GM23338 (cell line): ENCODE results near the gene PARP3. TPM values are rescaled to one million over a fixed set of nuclear protein-coding genes. Genes with fewer than 3 reads are reported as not detected.

Experiments used
- ATAC-seq: fragments of 200-7000 bp; cut with Tn5 transposase; 3 replicates; pipeline ENCODE4 v1.9.1; 2020
- DNase-seq: peaks from one replicate; pipeline ENCODE4 v3.0.0-alpha.2; 2015; ENCODE audit warnings: low spot score
- H2AFZ ChIP-seq: fragments of 200-600 bp; sonication (generic); 2 replicates; pipeline ENCODE4 v1.8.0; 2016; ENCODE audit warnings: antibody characterized with exemption, mild to moderate bottlenecking, moderate library complexity
- H3F3A ChIP-seq: fragments of 200-600 bp; sonication (generic); replicated peaks from 2 replicates; pipeline ENCODE4 v1.8.0; 2017; ENCODE audit warnings: antibody characterized with exemption, mixed run types, low read depth
- H3K27ac ChIP-seq: fragments of 200-600 bp; sonication (generic); 2 replicates; pipeline ENCODE4 v1.6.1; 2016; ENCODE audit warnings: low read depth
- H3K27me3 ChIP-seq: fragments of 200-600 bp; sonication (generic); 2 replicates; pipeline ENCODE4 v1.8.0; 2016; ENCODE audit warnings: mild to moderate bottlenecking, mixed run types, moderate library complexity; ENCODE audit not compliant: insufficient read depth
- H3K36me3 ChIP-seq: fragments of 200-600 bp; sonication (generic); 2 replicates; pipeline ENCODE4 v1.8.0; 2016; ENCODE audit warnings: mild to moderate bottlenecking; ENCODE audit not compliant: insufficient read depth
- H3K4me1 ChIP-seq: fragments of 200-600 bp; sonication (generic); 2 replicates; pipeline ENCODE4 v1.8.0; 2016; ENCODE audit warnings: mild to moderate bottlenecking, moderate library complexity; ENCODE audit not compliant: insufficient read depth
- H3K4me2 ChIP-seq: fragments of 200-600 bp; sonication (generic); 2 replicates; pipeline ENCODE4 v1.7.1; 2017; ENCODE audit warnings: mixed run types
- H3K4me3 ChIP-seq: fragments of 200-600 bp; sonication (generic); 2 replicates; pipeline ENCODE4 v1.6.1; 2016; ENCODE audit warnings: mixed run types
- H3K79me2 ChIP-seq: fragments of 200-600 bp; sonication (generic); replicated peaks from 2 replicates; pipeline ENCODE4 v1.8.0; 2017; ENCODE audit warnings: mild to moderate bottlenecking; ENCODE audit not compliant: insufficient read depth
- H3K9me2 ChIP-seq: fragments of 200-600 bp; sonication (generic); 2 replicates; pipeline ENCODE4 v1.8.0; 2017; ENCODE audit not compliant: insufficient read depth
- H4K20me1 ChIP-seq: fragments of 200-600 bp; sonication (generic); replicated peaks from 2 replicates; pipeline ENCODE4 v1.8.0; 2017; ENCODE audit warnings: mild to moderate bottlenecking; ENCODE audit not compliant: insufficient read depth
- H3K27ac Mint-ChIP-seq: 2 replicates; pipeline ENCODE4 v1.8.0; 2020; ENCODE audit warnings: inconsistent platforms, mild to moderate bottlenecking, moderate library complexity, mixed read lengths
- H3K27me3 Mint-ChIP-seq: 3 replicates; pipeline ENCODE4 v1.8.0; 2022; ENCODE audit warnings: low read depth, mild to moderate bottlenecking, moderate library complexity, mixed read lengths, inconsistent platforms; ENCODE audit not compliant: insufficient read depth, poor library complexity
- H3K36me3 Mint-ChIP-seq: 3 replicates; pipeline ENCODE4 v1.8.0; 2021; ENCODE audit warnings: low read depth, mild to moderate bottlenecking, inconsistent platforms, moderate library complexity, mixed read lengths
- H3K4me1 Mint-ChIP-seq: 3 replicates; pipeline ENCODE4 v1.8.0; 2020; ENCODE audit warnings: mild to moderate bottlenecking, inconsistent platforms, mixed read lengths
- H3K4me3 Mint-ChIP-seq: 3 replicates; pipeline ENCODE4 v1.8.0; 2021; ENCODE audit warnings: moderate library complexity, mild to moderate bottlenecking, inconsistent platforms, mixed read lengths
- H3K9me3 Mint-ChIP-seq: 3 replicates; pipeline ENCODE4 v1.8.0; 2020; ENCODE audit warnings: moderate library complexity, mild to moderate bottlenecking, inconsistent platforms, mixed read lengths
- CREB1 ChIP-seq: fragments of 250-450 bp; sonication (Bioruptor Pico); IDR thresholded peaks from 2 replicates; pipeline ENCODE4 v1.5.0; 2020; ENCODE audit warnings: low read depth, mild to moderate bottlenecking, moderate library complexity
- EZH2 ChIP-seq: fragments of 200-600 bp; sonication (generic); IDR thresholded peaks from one replicate; pipeline ENCODE4 v1.8.0; 2017; ENCODE audit warnings: antibody characterized with exemption, mild to moderate bottlenecking, low read depth; ENCODE audit not compliant: unreplicated experiment
- EZH2phosphoT487 ChIP-seq: fragments of 200-600 bp; sonication (generic); IDR thresholded peaks from one replicate; pipeline ENCODE4 v1.8.1; 2018; ENCODE audit warnings: antibody characterized with exemption; ENCODE audit not compliant: unreplicated experiment
- JUNB ChIP-seq: IDR thresholded peaks from one replicate; pipeline ENCODE4 v1.6.1; 2016; ENCODE audit warnings: antibody characterized with exemption; ENCODE audit not compliant: unreplicated experiment
- NANOG ChIP-seq: IDR thresholded peaks from 2 replicates; pipeline ENCODE4 v1.6.1; 2016; ENCODE audit warnings: antibody characterized with exemption, borderline replicate concordance
- POLR2AphosphoS5 ChIP-seq: IDR thresholded peaks from 2 replicates; pipeline ENCODE4 v1.6.1; 2016; ENCODE audit warnings: antibody characterized with exemption, low read depth
- REST ChIP-seq: IDR thresholded peaks from one replicate; pipeline ENCODE4 v1.6.1; 2018; ENCODE audit warnings: antibody characterized with exemption; ENCODE audit not compliant: unreplicated experiment
- STAT1 ChIP-seq: IDR thresholded peaks from one replicate; pipeline ENCODE4 v1.6.1; 2016; ENCODE audit warnings: antibody characterized with exemption; ENCODE audit not compliant: unreplicated experiment
- ZNF114 ChIP-seq: fragments of 250-450 bp; sonication (Bioruptor Pico); IDR thresholded peaks from 2 replicates; pipeline ENCODE4 v1.5.0; 2020; ENCODE audit warnings: mild to moderate bottlenecking, moderate library complexity
- ZNF331 ChIP-seq: fragments of 250-450 bp; sonication (Bioruptor Pico); IDR thresholded peaks from 2 replicates; pipeline ENCODE4 v1.5.0; 2020; ENCODE audit warnings: low read depth, mild to moderate bottlenecking, moderate library complexity
- polyA plus RNA-seq: library from polyadenylated mRNA; unstranded; fragments of >200 nt; fragmentation: Nextera tagmentation; extraction: Ambion mirVana; gene quantifications from 2 replicates; pipeline ENCODE4 v1.2.1, GENCODE V29; 2016
- total RNA-seq: library from RNA; depleted of rRNA; stranded (reverse); fragments of >200 nt; shearing (Covaris generic); gene quantifications from 2 replicates; pipeline ENCODE4 v1.2.3, GENCODE V29; 2014
- TF ChIP-seq, protein P1 (sequence below): fragments of 250-450 bp; sonication (Bioruptor Pico); IDR thresholded peaks from 2 replicates; pipeline ENCODE4 v1.5.0; 2020; ENCODE audit warnings: mild to moderate bottlenecking, moderate library complexity
- TF ChIP-seq, protein P2 (sequence below), 2 experiments: fragments of 200-600 bp in 1 of 2; sonication (generic) in 1 of 2; conservative IDR thresholded peaks; 2 replicates each; pipeline versions ENCODE4 v1.5.1 to v1.6.1; 2016 to 2017; ENCODE audit warnings: antibody characterized with exemption in 2 of 2, low read depth in 2 of 2, mild to moderate bottlenecking in 2 of 2, moderate library complexity in 1 of 2

Gene PARP3
- total and polyA plus RNA-seq, 2 experiments from 2014 or later, result 0.76 to 1.1 TPM

DNA sequence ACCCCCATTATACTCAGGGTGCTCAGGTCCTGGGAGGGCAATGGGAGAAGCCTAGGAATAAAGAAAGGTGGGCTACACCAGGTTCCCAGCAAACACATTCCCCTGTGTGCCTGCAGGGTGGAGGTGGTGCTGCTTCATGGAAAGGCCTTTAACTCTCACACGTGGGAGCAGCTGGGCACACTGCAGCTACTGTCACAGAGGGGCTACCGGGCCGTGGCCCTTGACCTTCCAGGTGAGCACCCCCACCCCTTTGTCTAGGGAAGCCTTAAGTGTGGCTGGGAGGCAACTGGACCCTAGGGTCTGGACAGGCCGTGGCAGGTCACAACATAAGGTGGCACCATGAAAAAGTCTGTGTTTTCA, 36.0 kb downstream of the PARP3 start:
- Histone ChIP-seq H3K36me3 (no peaks in the 10 kb centered on the region), H3K79me2 (no peaks in the 10 kb centered on the region), H3K4me3 (no peak overlapping the region), H3K9me2 (no peaks in the 10 kb centered on the region), H2AFZ (no peak overlapping the region), H3K27ac (no peak overlapping the region), H3K4me2 (no peak overlapping the region), H3K27me3 (peaks cover 38% of the 10 kb centered on the region), H3K4me1 (peaks cover 28% of the 10 kb centered on the region), H4K20me1 (no peaks in the 10 kb centered on the region), H3F3A (peaks cover 35% of the 10 kb centered on the region)
- peaks cover 20% of the 10 kb centered on the region for H3K4me1 Mint-ChIP-seq
- DNase-seq, result no peak
- peaks cover 40% of the 10 kb centered on the region for H3K27me3 Mint-ChIP-seq
- H3K27ac Mint-ChIP-seq, result no peak overlapping the region
- H3K9me3 Mint-ChIP-seq, result no peaks in the 10 kb centered on the region; the same call in 2 of the 3 replicates
- ATAC-seq, result no peak
- TF ChIP-seq, protein P1, sequence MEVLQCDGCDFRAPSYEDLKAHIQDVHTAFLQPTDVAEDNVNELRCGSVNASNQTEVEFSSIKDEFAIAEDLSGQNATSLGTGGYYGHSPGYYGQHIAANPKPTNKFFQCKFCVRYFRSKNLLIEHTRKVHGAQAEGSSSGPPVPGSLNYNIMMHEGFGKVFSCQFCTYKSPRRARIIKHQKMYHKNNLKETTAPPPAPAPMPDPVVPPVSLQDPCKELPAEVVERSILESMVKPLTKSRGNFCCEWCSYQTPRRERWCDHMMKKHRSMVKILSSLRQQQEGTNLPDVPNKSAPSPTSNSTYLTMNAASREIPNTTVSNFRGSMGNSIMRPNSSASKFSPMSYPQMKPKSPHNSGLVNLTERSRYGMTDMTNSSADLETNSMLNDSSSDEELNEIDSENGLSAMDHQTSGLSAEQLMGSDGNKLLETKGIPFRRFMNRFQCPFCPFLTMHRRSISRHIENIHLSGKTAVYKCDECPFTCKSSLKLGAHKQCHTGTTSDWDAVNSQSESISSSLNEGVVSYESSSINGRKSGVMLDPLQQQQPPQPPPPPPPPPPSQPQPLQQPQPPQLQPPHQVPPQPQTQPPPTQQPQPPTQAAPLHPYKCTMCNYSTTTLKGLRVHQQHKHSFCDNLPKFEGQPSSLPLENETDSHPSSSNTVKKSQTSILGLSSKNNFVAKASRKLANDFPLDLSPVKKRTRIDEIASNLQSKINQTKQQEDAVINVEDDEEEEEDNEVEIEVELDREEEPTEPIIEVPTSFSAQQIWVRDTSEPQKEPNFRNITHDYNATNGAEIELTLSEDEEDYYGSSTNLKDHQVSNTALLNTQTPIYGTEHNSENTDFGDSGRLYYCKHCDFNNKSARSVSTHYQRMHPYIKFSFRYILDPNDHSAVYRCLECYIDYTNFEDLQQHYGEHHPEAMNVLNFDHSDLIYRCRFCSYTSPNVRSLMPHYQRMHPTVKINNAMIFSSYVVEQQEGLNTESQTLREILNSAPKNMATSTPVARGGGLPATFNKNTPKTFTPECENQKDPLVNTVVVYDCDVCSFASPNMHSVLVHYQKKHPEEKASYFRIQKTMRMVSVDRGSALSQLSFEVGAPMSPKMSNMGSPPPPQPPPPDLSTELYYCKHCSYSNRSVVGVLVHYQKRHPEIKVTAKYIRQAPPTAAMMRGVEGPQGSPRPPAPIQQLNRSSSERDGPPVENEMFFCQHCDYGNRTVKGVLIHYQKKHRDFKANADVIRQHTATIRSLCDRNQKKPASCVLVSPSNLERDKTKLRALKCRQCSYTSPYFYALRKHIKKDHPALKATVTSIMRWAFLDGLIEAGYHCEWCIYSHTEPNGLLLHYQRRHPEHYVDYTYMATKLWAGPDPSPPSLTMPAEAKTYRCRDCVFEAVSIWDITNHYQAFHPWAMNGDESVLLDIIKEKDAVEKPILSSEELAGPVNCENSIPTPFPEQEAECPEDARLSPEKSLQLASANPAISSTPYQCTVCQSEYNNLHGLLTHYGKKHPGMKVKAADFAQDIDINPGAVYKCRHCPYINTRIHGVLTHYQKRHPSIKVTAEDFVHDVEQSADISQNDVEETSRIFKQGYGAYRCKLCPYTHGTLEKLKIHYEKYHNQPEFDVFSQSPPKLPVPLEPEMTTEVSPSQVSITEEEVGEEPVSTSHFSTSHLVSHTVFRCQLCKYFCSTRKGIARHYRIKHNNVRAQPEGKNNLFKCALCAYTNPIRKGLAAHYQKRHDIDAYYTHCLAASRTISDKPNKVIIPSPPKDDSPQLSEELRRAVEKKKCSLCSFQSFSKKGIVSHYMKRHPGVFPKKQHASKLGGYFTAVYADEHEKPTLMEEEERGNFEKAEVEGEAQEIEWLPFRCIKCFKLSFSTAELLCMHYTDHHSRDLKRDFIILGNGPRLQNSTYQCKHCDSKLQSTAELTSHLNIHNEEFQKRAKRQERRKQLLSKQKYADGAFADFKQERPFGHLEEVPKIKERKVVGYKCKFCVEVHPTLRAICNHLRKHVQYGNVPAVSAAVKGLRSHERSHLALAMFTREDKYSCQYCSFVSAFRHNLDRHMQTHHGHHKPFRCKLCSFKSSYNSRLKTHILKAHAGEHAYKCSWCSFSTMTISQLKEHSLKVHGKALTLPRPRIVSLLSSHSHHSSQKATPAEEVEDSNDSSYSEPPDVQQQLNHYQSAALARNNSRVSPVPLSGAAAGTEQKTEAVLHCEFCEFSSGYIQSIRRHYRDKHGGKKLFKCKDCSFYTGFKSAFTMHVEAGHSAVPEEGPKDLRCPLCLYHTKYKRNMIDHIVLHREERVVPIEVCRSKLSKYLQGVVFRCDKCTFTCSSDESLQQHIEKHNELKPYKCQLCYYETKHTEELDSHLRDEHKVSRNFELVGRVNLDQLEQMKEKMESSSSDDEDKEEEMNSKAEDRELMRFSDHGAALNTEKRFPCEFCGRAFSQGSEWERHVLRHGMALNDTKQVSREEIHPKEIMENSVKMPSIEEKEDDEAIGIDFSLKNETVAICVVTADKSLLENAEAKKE (CRISPR knock-in tag), result no peak
- H3K4me3 Mint-ChIP-seq, result no peak overlapping the region
- H3K36me3 Mint-ChIP-seq, result no peaks in the 10 kb centered on the region

DNA sequence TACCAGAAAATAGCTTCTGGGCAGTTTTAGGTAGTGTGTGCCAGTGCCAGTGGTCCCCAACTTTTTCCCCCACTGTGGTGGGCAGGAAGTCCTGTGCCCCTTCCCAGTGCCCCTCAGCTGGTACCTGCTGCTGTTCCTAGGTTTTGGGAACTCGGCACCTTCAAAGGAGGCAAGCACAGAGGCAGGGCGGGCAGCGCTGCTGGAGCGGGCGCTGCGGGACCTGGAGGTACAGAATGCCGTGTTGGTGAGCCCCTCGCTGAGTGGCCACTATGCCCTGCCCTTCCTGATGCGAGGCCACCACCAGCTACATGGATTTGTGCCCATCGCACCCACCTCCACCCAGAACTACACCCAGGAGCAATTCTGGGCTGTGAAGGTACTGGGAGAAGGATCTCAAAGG, 38.1 kb downstream of the PARP3 start:
- Mint-ChIP-seq H3K9me3 (no peaks in the 10 kb centered on the region), H3K4me1 (peaks cover 18% of the 10 kb centered on the region), H3K27me3 (peaks cover 33% of the 10 kb centered on the region), H3K36me3 (no peaks in the 10 kb centered on the region), H3K27ac (no peak overlapping the region), H3K4me3 (no peak overlapping the region)
- Histone ChIP-seq H3F3A (peaks cover 26% of the 10 kb centered on the region), H2AFZ (no peak overlapping the region), H3K4me3 (no peak overlapping the region), H4K20me1 (no peaks in the 10 kb centered on the region), H3K27ac (no peak overlapping the region), H3K27me3 (peaks cover 27% of the 10 kb centered on the region), H3K4me2 (no peak overlapping the region), H3K4me1 (peaks cover 23% of the 10 kb centered on the region), H3K9me2 (no peaks in the 10 kb centered on the region), H3K36me3 (no peaks in the 10 kb centered on the region), H3K79me2 (no peaks in the 10 kb centered on the region)
- no peak for ATAC-seq
- no peak for DNase-seq
- TF ChIP-seq REST, result no peak
- TF ChIP-seq POLR2AphosphoS5, result no peak
- TF ChIP-seq ZNF114 (CRISPR knock-in tag), result no peak
- TF ChIP-seq NANOG, result no peak
- TF ChIP-seq JUNB, result no peak
- no peak for TF ChIP-seq ZNF331 (CRISPR knock-in tag)
- no peak for TF ChIP-seq EZH2phosphoT487
- no peak for TF ChIP-seq CREB1
- TF ChIP-seq, protein P2, sequence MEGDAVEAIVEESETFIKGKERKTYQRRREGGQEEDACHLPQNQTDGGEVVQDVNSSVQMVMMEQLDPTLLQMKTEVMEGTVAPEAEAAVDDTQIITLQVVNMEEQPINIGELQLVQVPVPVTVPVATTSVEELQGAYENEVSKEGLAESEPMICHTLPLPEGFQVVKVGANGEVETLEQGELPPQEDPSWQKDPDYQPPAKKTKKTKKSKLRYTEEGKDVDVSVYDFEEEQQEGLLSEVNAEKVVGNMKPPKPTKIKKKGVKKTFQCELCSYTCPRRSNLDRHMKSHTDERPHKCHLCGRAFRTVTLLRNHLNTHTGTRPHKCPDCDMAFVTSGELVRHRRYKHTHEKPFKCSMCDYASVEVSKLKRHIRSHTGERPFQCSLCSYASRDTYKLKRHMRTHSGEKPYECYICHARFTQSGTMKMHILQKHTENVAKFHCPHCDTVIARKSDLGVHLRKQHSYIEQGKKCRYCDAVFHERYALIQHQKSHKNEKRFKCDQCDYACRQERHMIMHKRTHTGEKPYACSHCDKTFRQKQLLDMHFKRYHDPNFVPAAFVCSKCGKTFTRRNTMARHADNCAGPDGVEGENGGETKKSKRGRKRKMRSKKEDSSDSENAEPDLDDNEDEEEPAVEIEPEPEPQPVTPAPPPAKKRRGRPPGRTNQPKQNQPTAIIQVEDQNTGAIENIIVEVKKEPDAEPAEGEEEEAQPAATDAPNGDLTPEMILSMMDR (conservative IDR thresholded peaks at IDR 0.05; ENCODE audit: low read depth in 2 of 2), result no peak
- TF ChIP-seq EZH2, result no peak
- no peak for TF ChIP-seq STAT1
